Measurements from ENCODE around the gene WDR20. TPM values are rescaled to one million over a fixed set of nuclear protein-coding genes. Genes with fewer than 3 reads are reported as not detected.

Gene WDR20
- total and polyA plus RNA-seq, 2 donors (not counting 3 experiments of a cell fraction or from before 2014, with no cell fraction given): 12.2 to 22.4 TPM

GRCh38 chr14:102233081-102233480 lies 93.4 kb downstream of the WDR20 start:
- intact Hi-C loops (cut with micrococcal nuclease): loop anchor here (10.0 kb wide), 1 partner anchor 282 kb away; no protein-coding TSS in a partner anchor
- peaks cover 3% of the 10 kb centered on the region for H3K4me1 ChIP-seq (ENCODE audit: control insufficient read depth, extremely low read depth, insufficient read depth, low read length)
- H3K36me3 ChIP-seq (ENCODE audit: control insufficient read depth in 2 of 2, extremely low read depth in 1 of 2, insufficient read depth in 2 of 2, low read length in 2 of 2): no peaks in the 10 kb centered on the region
- FAIRE-seq: no peak
- no peaks in the 10 kb centered on the region for H3K9me3 ChIP-seq (replicated peaks; ENCODE audit: control insufficient read depth, insufficient read depth, low read length)
- no peaks in the 10 kb centered on the region for H3K79me2 ChIP-seq (ENCODE audit: control insufficient read depth, insufficient read depth, low read length)
- no peak overlapping the region for H3K4me3 ChIP-seq (replicated peaks in 1 of 3; ENCODE audit: insufficient read depth in 1 of 3, low read depth in 1 of 3, low read length in 3 of 3)
- H3K27ac ChIP-seq (ENCODE audit: insufficient read depth, low read depth, low read length): no peak overlapping the region
- BruUV-seq (replicated peaks): no TSS peak
- H4K20me1 ChIP-seq (replicated peaks; ENCODE audit: control insufficient read depth, extremely low read depth, insufficient read depth, low read length): no peaks in the 10 kb centered on the region
- H3K9ac ChIP-seq (replicated peaks; ENCODE audit: extremely low read depth, insufficient read depth, low read length): no peak overlapping the region
- POLR2A ChIA-PET: no interaction called here
- H3K9me1 ChIP-seq (replicated peaks; ENCODE audit: control insufficient read depth, extremely low read depth, insufficient read depth, low read length): no peaks in the 10 kb centered on the region
- H2AFZ ChIP-seq (ENCODE audit: low read depth, low read length): no peak overlapping the region
- CTCF ChIA-PET: interaction anchor here (1.0 to 1.3 kb wide), 2 partner anchors 72 to 81 kb away, joined by 3 to 5 read pairs; partner anchors contain the start of gene MOK
- H3K27me3 ChIP-seq (ENCODE audit: control insufficient read depth in 2 of 2, insufficient read depth in 2 of 2, low read length in 2 of 2): no peaks in the 10 kb centered on the region
- H3K4me2 ChIP-seq (ENCODE audit: insufficient read depth, low read length): no peak overlapping the region
- TF ChIP-seq MYC (IDR thresholded peaks at IDR 0.05; ENCODE audit: low read depth, low read length) (no peak), JUN (IDR thresholded peaks at IDR 0.05; ENCODE audit: borderline replicate concordance, insufficient read depth, insufficient read length, low read depth) (no peak), GATA2 (IDR thresholded peaks at IDR 0.05; ENCODE audit: insufficient read depth, insufficient read length, low read depth, low read length) (no peak), FOS (IDR thresholded peaks at IDR 0.05; ENCODE audit: borderline replicate concordance, insufficient read depth, low read length) (no peak), MAX (IDR thresholded peaks at IDR 0.05; ENCODE audit: insufficient read depth, insufficient read length) (no peak), POLR2A (IDR thresholded peaks at IDR 0.05; ENCODE audit: low read depth, low read length) (no peak), POLR2AphosphoS5 (IDR thresholded peaks at IDR 0.05; ENCODE audit: insufficient read depth, low read depth, low read length) (no peak), CTCF (IDR thresholded peaks at IDR 0.05; ENCODE audit: extremely low read depth in 1 of 2, insufficient read depth in 1 of 2, low read depth in 1 of 2, low read length in 2 of 2) (no peak), EZH2 (IDR thresholded peaks at IDR 0.05; ENCODE audit: borderline replicate concordance, low read depth, low read length, severe bottlenecking) (no peak)
- DNase-seq (ENCODE audit: low read depth, low spot score): no peak
- dilution Hi-C loops (cut with MboI; ENCODE audit: extremely low pct_ligation_motif_present, low sequenced_read_pairs): no loop called here
